PC-3 (cell line): ENCODE measurements around the gene GSC2. TPM values are rescaled to one million over a fixed set of nuclear protein-coding genes. Genes with fewer than 3 reads are reported as not detected.

ENCODE experiments used
- ATAC-seq: fragments of 200-7000 bp; cut with Tn5 transposase; 2 replicates; pipeline ENCODE4 v1.9.1; 2020; ENCODE audit warnings: mild to moderate bottlenecking, moderate library complexity
- BruUV-seq: library from RNA; stranded (reverse); fragments of 400-500 nt; replicated peaks from 2 replicates; lab custom pipeline; 2021; lab: Mats Ljungman, UMichigan
- CTCF ChIA-PET: fragments of 300-600 bp; sonication (Branson Sonifier 250); formaldehyde crosslinking; loops from one replicate; lab custom pipeline; 2022; ENCODE audit warnings: antibody characterized with exemption; lab: Charles Lee
- POLR2A ChIA-PET: fragments of 300-600 bp; sonication (Branson Sonifier 250); formaldehyde crosslinking; loops from one replicate; lab custom pipeline; 2022; ENCODE audit warnings: antibody characterized with exemption; ENCODE audit not compliant: unreplicated experiment; lab: Charles Lee
- DNase-seq: peaks from one replicate; pipeline ENCODE4 v3.0.0-alpha.2; 2015
- H2AFZ ChIP-seq: fragments of 300-600 bp; sonication (generic); 2 replicates; pipeline ENCODE4 v1.6.0; 2016; ENCODE audit warnings: antibody characterized with exemption, low read length
- H3F3A ChIP-seq: fragments of 300-600 bp; sonication (generic); one replicate; pipeline ENCODE4 v1.6.0; 2017; ENCODE audit warnings: antibody characterized with exemption, low read length, control low read depth, mild to moderate bottlenecking; ENCODE audit not compliant: unreplicated experiment
- H3K27ac ChIP-seq: fragments of 300-600 bp; sonication (generic); 2 replicates; pipeline ENCODE4 v1.5.1; 2016; ENCODE audit warnings: mild to moderate bottlenecking, low read length
- H3K27me3 ChIP-seq: fragments of 300-600 bp; sonication (generic); 2 replicates; pipeline ENCODE4 v1.6.1; 2016; ENCODE audit warnings: low read length, mixed read lengths
- H3K36me3 ChIP-seq: fragments of 300-600 bp; sonication (generic); 2 replicates; pipeline ENCODE4 v1.6.1; 2016; ENCODE audit warnings: low read depth, mixed run types, low read length, mixed read lengths
- H3K4me1 ChIP-seq: fragments of 300-600 bp; sonication (generic); 2 replicates; pipeline ENCODE4 v1.5.1; 2016; ENCODE audit warnings: low read length; ENCODE audit not compliant: insufficient read depth
- H3K4me2 ChIP-seq: fragments of 300-600 bp; sonication (generic); 2 replicates; pipeline ENCODE4 v1.6.0; 2016; ENCODE audit warnings: low read length
- H3K4me3 ChIP-seq: fragments of 300-600 bp; sonication (generic); 2 replicates; pipeline ENCODE4 v1.5.1; 2016; ENCODE audit warnings: mild to moderate bottlenecking, low read length, mixed read lengths
- H3K79me2 ChIP-seq: fragments of 300-600 bp; sonication (generic); 2 replicates; pipeline ENCODE4 v1.6.1; 2017; ENCODE audit warnings: low read length, mixed read lengths
- H3K9ac ChIP-seq: fragments of 300-600 bp; sonication (generic); 2 replicates; pipeline ENCODE4 v1.6.0; 2016; ENCODE audit warnings: mild to moderate bottlenecking, low read length
- H3K9me2 ChIP-seq: fragments of 300-600 bp; sonication (generic); replicated peaks from 2 replicates; pipeline ENCODE4 v1.6.1; 2016; ENCODE audit warnings: mixed run types, low read length, mixed read lengths
- H3K9me3 ChIP-seq: fragments of 300-600 bp; sonication (generic); 2 replicates; pipeline ENCODE4 v1.6.1; 2016; ENCODE audit warnings: low read length, mixed read lengths
- H4K20me1 ChIP-seq: fragments of 300-600 bp; sonication (generic); 2 replicates; pipeline ENCODE4 v1.6.1; 2016; ENCODE audit warnings: low read length, mixed read lengths
- CTCF ChIP-seq: fragments of 300-600 bp; sonication (generic); conservative IDR thresholded peaks from 2 replicates; pipeline ENCODE4 v1.5.1; 2017; ENCODE audit warnings: antibody characterized with exemption, low read depth, mild to moderate bottlenecking, low read length
- EZH2 ChIP-seq: fragments of 300-600 bp; sonication (generic); IDR thresholded peaks from one replicate; pipeline ENCODE4 v1.6.1; 2017; ENCODE audit warnings: antibody characterized with exemption, mild to moderate bottlenecking, low read length; ENCODE audit not compliant: unreplicated experiment
- EZH2phosphoT487 ChIP-seq: fragments of 300-600 bp; sonication (generic); IDR thresholded peaks from 2 replicates; pipeline ENCODE4 v1.6.1; 2018; ENCODE audit warnings: mild to moderate bottlenecking, antibody characterized with exemption, low read length, borderline replicate concordance
- intact Hi-C: fragments of 100-400 bp; cut with micrococcal nuclease; formaldehyde crosslinking; loops from 2 replicates; pipeline ENCODE4 v1.9.0; 2023
- total RNA-seq: library from RNA; depleted of rRNA; stranded (reverse); fragments of >200 nt; gene quantifications from 2 replicates; pipeline ENCODE4 v1.2.3, GENCODE V29; 2014

Gene GSC2
- total RNA-seq, 1 experiment from 2014 or later: not detected

GRCh38 chr22:19108807-19109197 lies 41.3 kb downstream of the GSC2 start:
- Histone ChIP-seq H2AFZ (no peak overlapping the region), H4K20me1 (peaks cover 43% of the 10 kb centered on the region; the same call in 1 of the 2 replicates), H3K4me2 (no peak overlapping the region), H3K9me2 (no peaks in the 10 kb centered on the region), H3F3A (no peaks in the 10 kb centered on the region), H3K79me2 (peaks cover 85% of the 10 kb centered on the region), H3K27ac (no peak overlapping the region), H3K36me3 (no peaks in the 10 kb centered on the region), H3K9ac (no peak overlapping the region), H3K9me3 (no peaks in the 10 kb centered on the region), H3K4me1 (peaks cover 8% of the 10 kb centered on the region; the same call in 1 of the 2 replicates), H3K27me3 (no peaks in the 10 kb centered on the region), H3K4me3 (no peak overlapping the region)
- ChIA-PET POLR2A (no interaction called here), CTCF (no interaction called here)
- ATAC-seq (no peak), DNase-seq (no peak)
- intact Hi-C loops: no loop called here
- no peak for TF ChIP-seq EZH2
- TF ChIP-seq CTCF: no peak
- TF ChIP-seq EZH2phosphoT487: no peak
- BruUV-seq: no TSS peak

- Histone ChIP-seq H4K20me1 (peaks cover 43% of the 10 kb centered on the region; the same call in 1 of the 2 replicates), H3K4me2 (no peak overlapping the region), H2AFZ (no peak overlapping the region), H3F3A (no peaks in the 10 kb centered on the region), H3K9me3 (no peaks in the 10 kb centered on the region), H3K36me3 (no peaks in the 10 kb centered on the region), H3K27me3 (no peaks in the 10 kb centered on the region), H3K9ac (no peak overlapping the region), H3K4me1 (peaks cover 8% of the 10 kb centered on the region; the same call in 1 of the 2 replicates), H3K9me2 (no peaks in the 10 kb centered on the region), H3K27ac (no peak overlapping the region), H3K4me3 (no peak overlapping the region), H3K79me2 (peaks cover 84% of the 10 kb centered on the region)
- DNase-seq (no peak), ATAC-seq (no peak)
- no peak for TF ChIP-seq EZH2phosphoT487
- no TSS peak for BruUV-seq
- intact Hi-C loops: no loop called here
- ChIA-PET CTCF (no interaction called here), POLR2A (no interaction called here)
These were observed 42.4 kb downstream of the GSC2 start for GRCh38 chr22:19107730-19108074.

GRCh38 chr22:19106886-19107729 lies 43.0 kb downstream of the GSC2 start:
- Histone ChIP-seq H3K4me2 (no peak overlapping the region), H3K9me2 (no peaks in the 10 kb centered on the region), H4K20me1 (peaks cover 43% of the 10 kb centered on the region; the same call in 1 of the 2 replicates), H2AFZ (no peak overlapping the region), H3K4me1 (peaks cover 8% of the 10 kb centered on the region; the same call in 1 of the 2 replicates), H3K4me3 (no peak overlapping the region), H3K27ac (no peak overlapping the region), H3K27me3 (no peaks in the 10 kb centered on the region), H3K79me2 (peaks cover 87% of the 10 kb centered on the region), H3K36me3 (no peaks in the 10 kb centered on the region), H3K9ac (no peak overlapping the region), H3F3A (no peaks in the 10 kb centered on the region), H3K9me3 (no peaks in the 10 kb centered on the region)
- no peak for ATAC-seq
- intact Hi-C loops: no loop called here
- TF ChIP-seq EZH2: no peak
- TF ChIP-seq EZH2phosphoT487: no peak
- TF ChIP-seq CTCF: no peak
- no TSS peak for BruUV-seq
- POLR2A ChIA-PET: no interaction called here
- CTCF ChIA-PET: no interaction called here
- DNase-seq: no peak
